ENCODE results near the gene VPS72. TPM values are rescaled to one million over a fixed set of nuclear protein-coding genes. Genes with fewer than 3 reads are reported as not detected.

The VPS72 gene
- total and polyA plus RNA-seq, 2 donors (not counting 3 experiments of a cell fraction or from before 2014, with no cell fraction given), result 76.2 to 85.2 TPM

DNA sequence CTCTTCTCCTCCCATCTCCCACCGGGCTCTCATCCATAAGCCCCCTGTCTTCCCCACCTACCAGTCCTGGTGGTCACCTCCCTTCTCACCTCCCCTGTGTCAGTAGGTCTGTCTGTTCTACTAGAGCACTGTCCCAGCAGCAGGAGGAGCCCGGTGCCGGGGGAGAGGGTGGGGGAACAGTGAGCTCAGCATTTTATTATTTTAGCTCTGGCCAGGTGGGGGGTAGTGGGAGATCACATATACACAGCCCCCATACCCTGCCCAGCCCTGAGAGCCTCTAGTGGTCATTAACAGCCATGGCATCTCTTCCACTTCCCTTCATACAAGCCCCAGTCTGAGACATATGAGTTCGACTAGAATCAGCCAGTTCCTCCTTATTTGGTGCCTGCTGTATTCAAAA, 14.1 kb downstream of the VPS72 start, which contains the start of gene TMOD4:
TSS of gene TMOD4 (minus strand) at position 119 of the 400 bp plus-strand sequence. CDS start 1,106 bp downstream, outside the sequence.
- DNase-seq (ENCODE audit: low read depth, low spot score), result peak; percentile 19
- ChIA-PET CTCF (interaction anchor here (1.0 to 3.5 kb wide), 4 partner anchors 13 to 83 kb away, joined by 3 to 36 read pairs (median 4); partner anchors contain the start of gene TNFAIP8L2), POLR2A (no interaction called here)
- Histone ChIP-seq H3K4me1 (ENCODE audit: control insufficient read depth, extremely low read depth, insufficient read depth, low read length) (no peaks in the 10 kb centered on the region), H3K27ac (ENCODE audit: insufficient read depth, low read depth, low read length) (no peak within 1 kb of the TSS), H3K9ac (replicated peaks; ENCODE audit: extremely low read depth, insufficient read depth, low read length) (no peak within 1 kb of the TSS), H4K20me1 (replicated peaks; ENCODE audit: control insufficient read depth, extremely low read depth, insufficient read depth, low read length) (no peaks in the 10 kb centered on the region), H3K4me2 (ENCODE audit: insufficient read depth, low read length) (no peak within 1 kb of the TSS), H3K9me1 (replicated peaks; ENCODE audit: control insufficient read depth, extremely low read depth, insufficient read depth, low read length) (no peaks in the 10 kb centered on the region), H2AFZ (ENCODE audit: low read depth, low read length) (no peak within 1 kb of the TSS), H3K79me2 (ENCODE audit: control insufficient read depth, insufficient read depth, low read length) (no peaks in the 10 kb centered on the region), H3K9me3 (replicated peaks; ENCODE audit: control insufficient read depth, insufficient read depth, low read length) (no peaks in the 10 kb centered on the region), H3K36me3 (ENCODE audit: control insufficient read depth in 2 of 2, extremely low read depth in 1 of 2, insufficient read depth in 2 of 2, low read length in 2 of 2) (peaks cover 14 to 29% of the 10 kb centered on the region in 2 experiments), H3K27me3 (ENCODE audit: control insufficient read depth in 2 of 2, insufficient read depth in 2 of 2, low read length in 2 of 2) (no peaks in the 10 kb centered on the region), H3K4me3 (replicated peaks in 1 of 3; ENCODE audit: insufficient read depth in 1 of 3, low read depth in 1 of 3, low read length in 3 of 3) (no peak within 1 kb of the TSS)
- FAIRE-seq, result no peak
- BruUV-seq (replicated peaks), result no TSS peak
- dilution Hi-C loops (cut with MboI; ENCODE audit: extremely low pct_ligation_motif_present, low sequenced_read_pairs) (no loop called here), intact Hi-C loops (cut with micrococcal nuclease) (no loop called here)
- TF ChIP-seq EZH2 (IDR thresholded peaks at IDR 0.05; ENCODE audit: borderline replicate concordance, low read depth, low read length, severe bottlenecking), result no peak
- TF ChIP-seq, protein P1, sequence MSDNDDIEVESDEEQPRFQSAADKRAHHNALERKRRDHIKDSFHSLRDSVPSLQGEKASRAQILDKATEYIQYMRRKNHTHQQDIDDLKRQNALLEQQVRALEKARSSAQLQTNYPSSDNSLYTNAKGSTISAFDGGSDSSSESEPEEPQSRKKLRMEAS (IDR thresholded peaks at IDR 0.05; ENCODE audit: insufficient read depth, insufficient read length), result no peak
- TF ChIP-seq POLR2AphosphoS5 (IDR thresholded peaks at IDR 0.05; ENCODE audit: insufficient read depth, low read depth, low read length), result no peak
- TF ChIP-seq FOS (IDR thresholded peaks at IDR 0.05; ENCODE audit: borderline replicate concordance, insufficient read depth, low read length), result no peak
- TF ChIP-seq, protein P2, sequence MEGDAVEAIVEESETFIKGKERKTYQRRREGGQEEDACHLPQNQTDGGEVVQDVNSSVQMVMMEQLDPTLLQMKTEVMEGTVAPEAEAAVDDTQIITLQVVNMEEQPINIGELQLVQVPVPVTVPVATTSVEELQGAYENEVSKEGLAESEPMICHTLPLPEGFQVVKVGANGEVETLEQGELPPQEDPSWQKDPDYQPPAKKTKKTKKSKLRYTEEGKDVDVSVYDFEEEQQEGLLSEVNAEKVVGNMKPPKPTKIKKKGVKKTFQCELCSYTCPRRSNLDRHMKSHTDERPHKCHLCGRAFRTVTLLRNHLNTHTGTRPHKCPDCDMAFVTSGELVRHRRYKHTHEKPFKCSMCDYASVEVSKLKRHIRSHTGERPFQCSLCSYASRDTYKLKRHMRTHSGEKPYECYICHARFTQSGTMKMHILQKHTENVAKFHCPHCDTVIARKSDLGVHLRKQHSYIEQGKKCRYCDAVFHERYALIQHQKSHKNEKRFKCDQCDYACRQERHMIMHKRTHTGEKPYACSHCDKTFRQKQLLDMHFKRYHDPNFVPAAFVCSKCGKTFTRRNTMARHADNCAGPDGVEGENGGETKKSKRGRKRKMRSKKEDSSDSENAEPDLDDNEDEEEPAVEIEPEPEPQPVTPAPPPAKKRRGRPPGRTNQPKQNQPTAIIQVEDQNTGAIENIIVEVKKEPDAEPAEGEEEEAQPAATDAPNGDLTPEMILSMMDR (IDR thresholded peaks at IDR 0.05; ENCODE audit: extremely low read depth in 1 of 2, insufficient read depth in 1 of 2, low read depth in 1 of 2, low read length in 2 of 2), result peak; percentile 47 to 61
